HEK293 (cell line): ENCODE results near the gene RIMKLA.

Experiments
- CTCF ChIA-PET: fragments of 350-600 bp; formaldehyde crosslinking; extraction: SDS; loops from one replicate; lab custom pipeline; 2021; ENCODE audit warnings: antibody characterized with exemption; lab: Yijun Ruan, JAX
- POLR2A ChIA-PET: fragments of 300-600 bp; formaldehyde crosslinking; extraction: SDS; loops from one replicate; lab custom pipeline; 2020; ENCODE audit warnings: antibody characterized with exemption, inconsistent platforms; lab: Yijun Ruan, JAX
- H3K27ac ChIP-seq: fragments of 200-500 bp; sonication (Bioruptor generic); 2 replicates; pipeline ENCODE4 v1.5.1; 2014; ENCODE audit warnings: low read depth, low read length, control low read depth, inconsistent platforms; ENCODE audit errors: extremely low read depth
- H3K36me3 ChIP-seq, 2 experiments: fragments of 200-500 bp in 1 of 2; sonication (Bioruptor generic) in 1 of 2; 1 replicate in 1 of 2; 2 replicates in 1 of 2; pipeline ENCODE4 v1.5.1; 2014 to 2017; ENCODE audit warnings: inconsistent platforms in 2 of 2, low read length in 2 of 2; ENCODE audit not compliant: control insufficient read depth in 2 of 2, insufficient read depth in 1 of 2
- H3K4me1 ChIP-seq: fragments of 200-500 bp; sonication (Bioruptor generic); 2 replicates; pipeline ENCODE4 v1.5.1; 2014; ENCODE audit warnings: mild to moderate bottlenecking, low read length, inconsistent platforms; ENCODE audit not compliant: control insufficient read depth, insufficient read depth
- H3K4me3 ChIP-seq: 2 replicates; pipeline ENCODE4 v1.5.1; 2011; ENCODE audit warnings: low read depth, mild to moderate bottlenecking, control low read depth, low read length, moderate library complexity
- H3K9me3 ChIP-seq: fragments of 200-500 bp; sonication (Bioruptor generic); 2 replicates; pipeline ENCODE4 v1.5.1; 2014; ENCODE audit warnings: low read depth, low read length, inconsistent platforms; ENCODE audit not compliant: control insufficient read depth, insufficient read depth
- AEBP2 ChIP-seq: fragments of 450-650 bp; formaldehyde crosslinking; IDR thresholded peaks from 2 replicates; pipeline ENCODE4 v1.5.1; 2016; ENCODE audit warnings: missing biosample characterization, missing genetic modification characterization, borderline replicate concordance
- BCL11B ChIP-seq: fragments of 450-650 bp; formaldehyde crosslinking; IDR thresholded peaks from 2 replicates; pipeline ENCODE4 v1.5.1; 2016; ENCODE audit warnings: low read depth, missing biosample characterization, missing genetic modification characterization
- BCL6B ChIP-seq: fragments of 450-650 bp; formaldehyde crosslinking; IDR thresholded peaks from 2 replicates; pipeline ENCODE4 v1.5.1; 2017; ENCODE audit warnings: missing biosample characterization, missing genetic modification characterization
- PATZ1 ChIP-seq: fragments of 450-650 bp; formaldehyde crosslinking; IDR thresholded peaks from 2 replicates; pipeline ENCODE4 v1.5.1; 2016; ENCODE audit warnings: missing biosample characterization, missing genetic modification characterization
- SALL2 ChIP-seq: fragments of 450-650 bp; formaldehyde crosslinking; IDR thresholded peaks from 2 replicates; pipeline ENCODE4 v1.5.0; 2017; ENCODE audit warnings: missing biosample characterization, mild to moderate bottlenecking, missing genetic modification characterization, borderline replicate concordance
- SP2 ChIP-seq: fragments of 450-650 bp; formaldehyde crosslinking; IDR thresholded peaks from 2 replicates; pipeline ENCODE4 v1.5.1; 2016; ENCODE audit warnings: missing biosample characterization, missing genetic modification characterization
- TRIM28 ChIP-seq: IDR thresholded peaks from 2 replicates; pipeline ENCODE4 v1.6.1; 2011; ENCODE audit warnings: low read length, control low read depth, borderline replicate concordance
- ZNF10 ChIP-seq: fragments of 450-650 bp; formaldehyde crosslinking; IDR thresholded peaks from 2 replicates; pipeline ENCODE4 v1.5.1; 2017; ENCODE audit warnings: missing biosample characterization, missing genetic modification characterization
- ZNF132 ChIP-seq: fragments of 450-650 bp; formaldehyde crosslinking; IDR thresholded peaks from 2 replicates; pipeline ENCODE4 v1.5.1; 2017; ENCODE audit warnings: missing biosample characterization, missing genetic modification characterization, borderline replicate concordance
- ZNF146 ChIP-seq: fragments of 450-650 bp; formaldehyde crosslinking; IDR thresholded peaks from 2 replicates; pipeline ENCODE4 v1.5.1; 2016; ENCODE audit warnings: missing biosample characterization, missing genetic modification characterization
- ZNF157 ChIP-seq: fragments of 450-650 bp; formaldehyde crosslinking; IDR thresholded peaks from 2 replicates; pipeline ENCODE4 v1.5.1; 2016; ENCODE audit warnings: missing biosample characterization, missing genetic modification characterization
- ZNF202 ChIP-seq: fragments of 450-650 bp; formaldehyde crosslinking; IDR thresholded peaks from 2 replicates; pipeline ENCODE4 v1.5.1; 2016; ENCODE audit warnings: missing biosample characterization, missing genetic modification characterization, borderline replicate concordance
- ZNF280D ChIP-seq: fragments of 450-650 bp; formaldehyde crosslinking; IDR thresholded peaks from 2 replicates; pipeline ENCODE4 v1.5.1; 2016; ENCODE audit warnings: missing biosample characterization, missing genetic modification characterization
- ZNF398 ChIP-seq: fragments of 450-650 bp; formaldehyde crosslinking; IDR thresholded peaks from 2 replicates; pipeline ENCODE4 v1.5.1; 2017; ENCODE audit warnings: missing biosample characterization, missing genetic modification characterization
- ZNF423 ChIP-seq: fragments of 450-650 bp; formaldehyde crosslinking; IDR thresholded peaks from 2 replicates; pipeline ENCODE4 v1.5.1; 2016; ENCODE audit warnings: missing biosample characterization, missing genetic modification characterization
- ZNF548 ChIP-seq: fragments of 450-650 bp; formaldehyde crosslinking; IDR thresholded peaks from 2 replicates; pipeline ENCODE4 v1.5.1; 2016; ENCODE audit warnings: missing biosample characterization, missing genetic modification characterization
- ZNF585B ChIP-seq: fragments of 450-650 bp; formaldehyde crosslinking; IDR thresholded peaks from 2 replicates; pipeline ENCODE4 v1.5.1; 2016; ENCODE audit warnings: missing biosample characterization, missing genetic modification characterization
- ZNF654 ChIP-seq: fragments of 450-650 bp; formaldehyde crosslinking; IDR thresholded peaks from 2 replicates; pipeline ENCODE4 v1.5.1; 2016; ENCODE audit warnings: low read depth, missing biosample characterization, missing genetic modification characterization
- ZNF707 ChIP-seq: fragments of 450-650 bp; formaldehyde crosslinking; IDR thresholded peaks from 2 replicates; pipeline ENCODE4 v1.5.1; 2016; ENCODE audit warnings: missing biosample characterization, missing genetic modification characterization

RIMKLA gene

GRCh38 chr1:42403880-42404400 lies 23.3 kb downstream of the RIMKLA start:
- H3K4me3 ChIP-seq = no peak overlapping the region
- ChIA-PET CTCF (interaction anchor here (0.6 kb wide), 1 partner anchor 40 kb away, joined by 3 read pairs; no protein-coding TSS in a partner anchor), POLR2A (no interaction called here)
- no peaks in the 10 kb centered on the region; a peak in 1 of 3 replicates for H3K36me3 ChIP-seq
- TF ChIP-seq ZNF654 (tag by site-specific recombination) (no peak), ZNF10 (tag by site-specific recombination) (peak; percentile 81)
- no peaks in the 10 kb centered on the region for H3K9me3 ChIP-seq
- no peak overlapping the region for H3K27ac ChIP-seq
- no peaks in the 10 kb centered on the region for H3K4me1 ChIP-seq

- POLR2A ChIA-PET = interaction anchor here (1.1 kb wide), 1 partner anchor 26 kb away, joined by 3 read pairs; no protein-coding TSS in a partner anchor
- Histone ChIP-seq H3K4me1 (no peaks in the 10 kb centered on the region), H3K9me3 (no peaks in the 10 kb centered on the region), H3K4me3 (no peak overlapping the region), H3K36me3 (no peaks in the 10 kb centered on the region; a peak in 1 of 3 replicates), H3K27ac (no peak overlapping the region)
- TF ChIP-seq ZNF548 = no peak
- no peak for TF ChIP-seq ZNF423 (tag by site-specific recombination)
- TF ChIP-seq ZNF132 (tag by site-specific recombination) = no peak
- no peak for TF ChIP-seq ZNF707 (tag by site-specific recombination)
- TF ChIP-seq BCL6B (tag by site-specific recombination) = no peak
- TF ChIP-seq TRIM28 = no peak
- no peak for TF ChIP-seq ZNF585B (tag by site-specific recombination)
- no peak for TF ChIP-seq SALL2 (tag by site-specific recombination)
- no peak for TF ChIP-seq PATZ1 (tag by site-specific recombination)
- no peak for TF ChIP-seq ZNF157 (tag by site-specific recombination)
- no peak for TF ChIP-seq ZNF146 (tag by site-specific recombination)
- TF ChIP-seq ZNF202 (tag by site-specific recombination) = no peak
- TF ChIP-seq SP2 (tag by site-specific recombination) = no peak
- no peak for TF ChIP-seq ZNF280D
- no peak for TF ChIP-seq BCL11B (tag by site-specific recombination)
- no peak for TF ChIP-seq AEBP2 (tag by site-specific recombination)
- no peak for TF ChIP-seq ZNF398
- CTCF ChIA-PET = no interaction called here
These were observed 34.2 kb downstream of the RIMKLA start for GRCh38 chr1:42414551-42415496.
